Ovary (tissue), 9 donors: ENCODE results near the gene COL21A1. TPM values are rescaled to one million over a fixed set of nuclear protein-coding genes. Genes with fewer than 3 reads are reported as not detected.

ENCODE experiments used
- DNase-seq, 5 donors: peaks; one replicate each; pipeline ENCODE4 v3.0.0-alpha.2; 2019 to 2020
- H3K27ac ChIP-seq, 2 donors: fragments of 200-600 bp; one replicate each; pipeline versions ENCODE4 v1.5.1 to v1.8.0; 2019 to 2022
- H3K27me3 ChIP-seq: fragments of 200-600 bp; one replicate; pipeline ENCODE4 v1.8.0; 2022
- H3K36me3 ChIP-seq: fragments of 200-600 bp; sonication (generic); one replicate; pipeline ENCODE4 v1.5.1; 2019
- H3K4me1 ChIP-seq: one replicate; pipeline ENCODE4 v1.8.1; 2013; ENCODE audit warnings: mild to moderate bottlenecking, moderate library complexity; ENCODE audit not compliant: insufficient read depth
- H3K4me3 ChIP-seq: fragments of 200-600 bp; sonication (generic); one replicate; pipeline ENCODE4 v1.5.1; 2017
- H3K9me3 ChIP-seq, 2 donors: fragments of 200-600 bp in 1 of 2; sonication (generic) in 1 of 2; one replicate each; pipeline versions ENCODE4 v1.5.1 to v1.8.1; 2013 to 2019; ENCODE audit warnings: mild to moderate bottlenecking in 1 of 2, moderate library complexity in 1 of 2
- CTCF ChIP-seq, 3 donors: fragments of 450-650 bp in 2 of 3; fragments of 200-600 bp in 1 of 3; IDR thresholded peaks; one replicate each; pipeline versions ENCODE4 v1.5.1 to v1.8.0; 2016 to 2022; ENCODE audit warnings: antibody characterized with exemption in 3 of 3, mild to moderate bottlenecking in 1 of 3
- EP300 ChIP-seq: sonication (generic); formaldehyde crosslinking; IDR thresholded peaks from one replicate; pipeline ENCODE4 v1.6.1; 2017; ENCODE audit warnings: antibody characterized with exemption
- POLR2A ChIP-seq: fragments of 450-650 bp; IDR thresholded peaks from one replicate; pipeline ENCODE4 v1.6.1; 2017; ENCODE audit warnings: antibody characterized with exemption, mild to moderate bottlenecking, moderate library complexity
- WGBS, 3 donors: extraction: QIAGEN DNeasy Blood & Tissue Kit in 1 of 3; methylation state at CpG; one replicate each; pipeline versions ENCODE4 v1.1.5 to v1.1.7; 2013 to 2017; 5-methylcytosine and 5-hydroxymethylcytosine counted together
- intact Hi-C, 4 donors: fragments of 100-400 bp; cut with DNase I; formaldehyde crosslinking; loops; one replicate each; pipeline versions ENCODE4 v1.11.0 to v1.15.1; 2022 to 2023
- polyA plus RNA-seq, 2 donors: library from polyadenylated mRNA; stranded (reverse); fragments of 200-250 nt in 1 of 2; fragments of 350-450 nt in 1 of 2; fragmentation: Illumina TruSeq in 1 of 2; extraction: RNeasy Lipid Tissue Mini Kit (QIAGEN cat#74804) in 1 of 2; gene quantifications; one replicate each; pipeline ENCODE4 v1.2.3, GENCODE V29; 2013 to 2014
- total RNA-seq, 7 donors: library from RNA; depleted of rRNA in 2 of 7; stranded (reverse); fragments of >200 nt in 2 of 7; fragmentation: NEBNext Ultra II Directional in 3 of 7; extraction: Animal tissue kit (Norgen Biotek cat#: 25700) in 3 of 7; gene quantifications; one replicate each; pipeline versions ENCODE4 v1.1.0 to v1.2.4, GENCODE V29; 2016 to 2023
- donor health status: DM: no; HTN: no; CAD: no; lungs with moderate emphysema.
- donor health status: DM: no; HTN: no; CAD: no.
- donor health status: Bipolar disorder and iron deficiency.
- donor health status: DM: yes; HTN: yes; CAD: no.
- donor health status: DM: no; HTN: no; CAD: no.
- donor health status: DM: yes; HTN: yes; CAD: no.

COL21A1 gene
- total and polyA plus RNA-seq, 9 donors: 2.5 to 15.7 (median 4.0) TPM

GRCh38 chr6:56109149-56109548, 138.2 kb downstream of the COL21A1 start:
- Histone ChIP-seq H3K4me3 (no peak overlapping the region), H3K36me3 (no peaks in the 10 kb centered on the region), H3K9me3 (no peaks in the 10 kb centered on the region), H3K4me1 (no peaks in the 10 kb centered on the region), H3K27me3 (no peaks in the 10 kb centered on the region), H3K27ac (no peak overlapping the region)
- DNase-seq: no peak
- intact Hi-C loops: no loop called here
- TF ChIP-seq POLR2A: no peak
- TF ChIP-seq CTCF (IDR thresholded peaks at IDR 0.05): no peak
- TF ChIP-seq EP300: no peak

GRCh38 chr6:56106231-56106630, 141.1 kb downstream of the COL21A1 start:
- Histone ChIP-seq H3K4me3 (no peak overlapping the region), H3K4me1 (no peaks in the 10 kb centered on the region), H3K9me3 (no peaks in the 10 kb centered on the region), H3K36me3 (no peaks in the 10 kb centered on the region), H3K27me3 (no peaks in the 10 kb centered on the region), H3K27ac (no peak overlapping the region)
- TF ChIP-seq EP300: no peak
- no peak for TF ChIP-seq CTCF (IDR thresholded peaks at IDR 0.05)
- no peak for TF ChIP-seq POLR2A
- intact Hi-C loops: no loop called here
- 8 to 19% (median 14%) methylated on average over 1 of the region's 1 CpG for WGBS, 3 donors
- no peak for DNase-seq

- WGBS, 3 donors: 85 to 88% (median 87%) methylated on average over 2 of the region's 2 CpGs
- intact Hi-C loops: no loop called here
- no peaks in the 10 kb centered on the region for H3K9me3 ChIP-seq
Measured at GRCh38 chr6:56104591-56104990, 142.8 kb downstream of the COL21A1 start.

GRCh38 chr6:56102216-56102615, 145.2 kb downstream of the COL21A1 start:
- H3K4me1 ChIP-seq: no peaks in the 10 kb centered on the region
- no peak overlapping the region for H3K27ac ChIP-seq
- no peaks in the 10 kb centered on the region for H3K27me3 ChIP-seq
- no peaks in the 10 kb centered on the region for H3K36me3 ChIP-seq
- no peak overlapping the region for H3K4me3 ChIP-seq
- 75 to 82% (median 78%) methylated on average over 1 of the region's 1 CpG for WGBS, 3 donors
- no peak for DNase-seq
- no peak for TF ChIP-seq EP300
- TF ChIP-seq CTCF (IDR thresholded peaks at IDR 0.05): no peak
- no peak for TF ChIP-seq POLR2A
- H3K9me3 ChIP-seq: no peaks in the 10 kb centered on the region
- intact Hi-C loops: no loop called here

More at GRCh38 chr6:56104591-56104990, 142.8 kb downstream of the COL21A1 start:
- Histone ChIP-seq H3K27me3 (no peaks in the 10 kb centered on the region), H3K27ac (no peak overlapping the region), H3K4me3 (no peak overlapping the region), H3K36me3 (no peaks in the 10 kb centered on the region), H3K4me1 (no peaks in the 10 kb centered on the region)
- TF ChIP-seq POLR2A (no peak), EP300 (no peak), CTCF (IDR thresholded peaks at IDR 0.05) (no peak)
- no peak for DNase-seq

GRCh38 chr6:56101141-56101553, 146.2 kb downstream of the COL21A1 start:
- H3K4me3 ChIP-seq: no peak overlapping the region
- H3K27me3 ChIP-seq: no peaks in the 10 kb centered on the region
- no peak for DNase-seq
- WGBS, 3 donors: 66 to 84% (median 74%) methylated on average over 4 of the region's 4 CpGs
- no peaks in the 10 kb centered on the region for H3K4me1 ChIP-seq
- TF ChIP-seq POLR2A (no peak), EP300 (no peak), CTCF (IDR thresholded peaks at IDR 0.05) (no peak)
- intact Hi-C loops: no loop called here
- H3K36me3 ChIP-seq: no peaks in the 10 kb centered on the region
- H3K9me3 ChIP-seq: no peaks in the 10 kb centered on the region
- no peak overlapping the region for H3K27ac ChIP-seq
